ENCODE data around the gene RABEP1. TPM values are rescaled to one million over a fixed set of nuclear protein-coding genes. Genes with fewer than 3 reads are reported as not detected.
A peak's percentile ranks its signal among the peaks of the same experiment; 100 is the strongest.

Gene RABEP1
- total and polyA plus RNA-seq, 3 experiments from 2014 or later = 44.4 to 64.0 (median 60.9) TPM

DNA sequence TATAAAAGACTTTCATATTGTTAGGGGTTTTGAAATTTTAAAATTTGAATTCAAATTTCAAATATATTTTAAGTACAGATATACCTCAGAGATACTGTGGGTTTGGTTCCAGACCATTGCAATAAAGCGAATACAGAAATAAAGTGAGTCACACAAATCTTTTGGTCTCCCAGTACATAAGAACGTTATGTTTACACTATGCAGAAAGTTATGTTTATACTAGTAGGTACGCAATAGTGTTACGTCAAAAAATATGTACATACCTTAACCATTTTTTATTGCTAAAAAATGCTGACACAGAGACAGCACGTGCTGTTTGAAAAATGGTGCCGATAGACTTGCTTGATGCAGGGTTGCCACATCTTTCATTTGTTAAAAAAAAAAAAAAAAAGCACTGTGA is 117.7 kb downstream of the RABEP1 start:
- no peaks in the 10 kb centered on the region for H3K4me1 ChIP-seq (ENCODE audit: insufficient read depth, low read length)
- H3K4me3 ChIP-seq (ENCODE audit: low read length) = no peak overlapping the region
- ChIA-PET POLR2A (no interaction called here), CTCF (no interaction called here)
- Mint-ChIP-seq H3K36me3 (peaks cover 13 to 75% (median 19%) of the 10 kb centered on the region in 3 donors), H3K9me3 (no peaks in the 10 kb centered on the region), H3K4me3 (no peak overlapping the region), H3K27me3 (no peaks in the 10 kb centered on the region), H3K4me1 (peaks cover 0 to 5% (median 0%) of the 10 kb centered on the region in 3 donors), H3K27ac (no peak overlapping the region)
- no peaks in the 10 kb centered on the region for H3K9me3 ChIP-seq (ENCODE audit: low read length)
- no peak for DNase-seq
- no peaks in the 10 kb centered on the region for H3K27me3 ChIP-seq (ENCODE audit: insufficient read depth, low read length, poor library complexity, severe bottlenecking)
- H3K36me3 ChIP-seq (ENCODE audit: insufficient read depth, low read length) = peaks cover 54% of the 10 kb centered on the region
- no peak overlapping the region for H3K27ac ChIP-seq (ENCODE audit: low read depth, low read length)

DNA sequence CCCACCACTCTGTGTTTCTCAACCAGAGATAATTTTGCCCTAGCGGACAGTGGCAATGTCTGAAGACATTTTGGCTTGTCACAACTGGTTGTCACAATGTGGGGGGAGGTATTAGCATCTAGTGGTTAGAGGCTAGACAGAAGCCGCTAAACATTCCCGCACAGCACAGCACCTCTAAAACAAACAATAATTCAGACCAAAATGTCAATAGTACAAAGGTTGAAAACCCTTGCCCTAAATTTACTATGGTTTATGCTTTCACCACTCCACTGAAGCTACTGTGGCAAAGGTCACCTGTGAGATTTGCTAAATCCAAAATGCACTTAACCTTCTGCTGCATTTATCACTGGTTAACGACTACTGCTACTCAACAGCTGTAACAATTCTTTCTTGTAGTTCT is 123.3 kb downstream of the RABEP1 start:
- H3K4me1 ChIP-seq (ENCODE audit: insufficient read depth, low read length) = no peaks in the 10 kb centered on the region
- Mint-ChIP-seq H3K36me3 (peaks cover 6 to 43% (median 20%) of the 10 kb centered on the region in 3 donors), H3K4me3 (no peak overlapping the region), H3K27me3 (no peaks in the 10 kb centered on the region), H3K4me1 (peaks cover 8 to 17% (median 11%) of the 10 kb centered on the region in 3 donors), H3K9me3 (no peaks in the 10 kb centered on the region), H3K27ac (no peak overlapping the region)
- DNase-seq = no peak
- CTCF ChIA-PET = no interaction called here
- no peaks in the 10 kb centered on the region for H3K27me3 ChIP-seq (ENCODE audit: insufficient read depth, low read length, poor library complexity, severe bottlenecking)
- H3K4me3 ChIP-seq (ENCODE audit: low read length) = no peak overlapping the region
- no peaks in the 10 kb centered on the region for H3K9me3 ChIP-seq (ENCODE audit: low read length)
- POLR2A ChIA-PET = no interaction called here
- H3K36me3 ChIP-seq (ENCODE audit: insufficient read depth, low read length) = peaks cover 76% of the 10 kb centered on the region
- H3K27ac ChIP-seq (ENCODE audit: low read depth, low read length) = no peak overlapping the region

DNA sequence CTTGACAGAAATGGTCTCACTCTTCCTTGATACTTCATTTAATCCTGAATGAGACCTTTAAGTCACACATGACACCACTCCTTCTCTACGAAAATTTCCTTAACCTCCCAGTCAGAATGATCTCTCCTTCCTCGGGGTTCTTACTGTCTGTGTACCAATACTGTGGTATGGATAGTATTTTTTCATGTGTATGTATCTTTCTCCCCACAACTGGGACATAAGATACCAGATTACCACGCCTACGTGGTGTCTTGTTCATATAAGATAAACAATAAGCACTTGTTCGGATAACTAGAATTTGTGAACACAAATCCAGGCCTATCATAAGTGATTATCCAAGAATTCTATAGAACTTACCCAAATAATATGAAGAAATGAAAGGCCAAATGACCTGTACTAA is 126.1 kb downstream of the RABEP1 start:
- Mint-ChIP-seq H3K36me3 (peaks cover 6 to 46% (median 25%) of the 10 kb centered on the region in 3 donors), H3K9me3 (no peaks in the 10 kb centered on the region), H3K27me3 (no peaks in the 10 kb centered on the region), H3K4me1 (peaks cover 28 to 40% (median 35%) of the 10 kb centered on the region in 3 donors), H3K27ac (no peak overlapping the region), H3K4me3 (no peak overlapping the region)
- Histone ChIP-seq H3K9me3 (ENCODE audit: low read length) (no peaks in the 10 kb centered on the region), H3K4me1 (ENCODE audit: insufficient read depth, low read length) (no peaks in the 10 kb centered on the region), H3K27me3 (ENCODE audit: insufficient read depth, low read length, poor library complexity, severe bottlenecking) (no peaks in the 10 kb centered on the region), H3K36me3 (ENCODE audit: insufficient read depth, low read length) (peaks cover 78% of the 10 kb centered on the region), H3K4me3 (ENCODE audit: low read length) (no peak overlapping the region), H3K27ac (ENCODE audit: low read depth, low read length) (no peak overlapping the region)
- ChIA-PET POLR2A (interaction anchor here (0.6 kb wide), 1 partner anchor 15 kb away, joined by 3 read pairs; no protein-coding TSS in a partner anchor), CTCF (no interaction called here)
- DNase-seq = no peak

DNA sequence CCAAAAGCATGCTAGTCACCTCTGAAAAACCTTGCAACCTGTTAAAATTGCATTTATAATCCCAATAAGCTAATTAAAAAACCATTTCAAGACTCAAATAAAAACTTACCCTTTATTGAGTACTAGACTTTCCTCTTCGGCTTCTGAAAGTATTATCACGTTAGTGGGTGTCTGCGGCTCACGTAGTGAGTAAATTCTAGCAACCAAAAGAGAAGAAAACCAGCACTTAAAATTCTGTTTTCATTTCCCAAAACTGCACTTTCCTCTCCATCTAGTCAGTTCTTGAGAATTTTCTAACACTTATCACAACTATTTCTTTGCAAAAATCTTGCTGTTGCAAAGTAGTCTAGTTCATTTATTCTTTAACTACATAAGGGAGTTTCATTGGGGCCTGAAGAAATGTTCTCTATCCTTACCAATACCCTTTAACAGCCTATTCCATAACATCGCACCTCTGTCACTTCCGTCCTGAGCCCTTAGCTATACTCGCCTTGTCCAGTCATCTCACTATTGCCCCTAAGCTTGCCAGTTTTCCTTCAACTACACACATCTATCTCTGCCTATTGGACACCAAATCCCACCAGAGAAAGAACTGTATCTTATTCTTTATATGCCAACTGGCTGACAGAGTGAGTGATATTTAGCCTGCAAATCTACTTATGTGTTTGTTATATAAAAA is 128.6 kb downstream of the RABEP1 start:
- peaks cover 81% of the 10 kb centered on the region for H3K36me3 ChIP-seq (ENCODE audit: insufficient read depth, low read length)
- no peak overlapping the region for H3K4me3 ChIP-seq (ENCODE audit: low read length)
- ChIA-PET CTCF (interaction anchor here (0.6 kb wide), 1 partner anchor 25 kb away, joined by 3 read pairs; no protein-coding TSS in a partner anchor), POLR2A (interaction anchor here (0.6 to 0.7 kb wide), 2 partner anchors 59 to 133 kb away, joined by 3 to 4 read pairs; no protein-coding TSS in a partner anchor)
- peak overlapping the region in 2 of 7 donors; percentile 6 to 60 for H3K4me3 Mint-ChIP-seq
- H3K27ac ChIP-seq (ENCODE audit: low read depth, low read length) = no peak overlapping the region
- H3K36me3 Mint-ChIP-seq = peaks cover 3 to 57% (median 22%) of the 10 kb centered on the region in 3 donors
- H3K27ac Mint-ChIP-seq = peak overlapping the region in 6 of 8 donors; percentile 17 to 75 (median 46)
- H3K4me1 ChIP-seq (ENCODE audit: insufficient read depth, low read length) = no peaks in the 10 kb centered on the region
- H3K9me3 Mint-ChIP-seq = no peaks in the 10 kb centered on the region
- peaks cover 30 to 43% (median 41%) of the 10 kb centered on the region in 3 donors for H3K4me1 Mint-ChIP-seq
- no peaks in the 10 kb centered on the region for H3K27me3 Mint-ChIP-seq
- H3K27me3 ChIP-seq (ENCODE audit: insufficient read depth, low read length, poor library complexity, severe bottlenecking) = no peaks in the 10 kb centered on the region
- no peaks in the 10 kb centered on the region for H3K9me3 ChIP-seq (ENCODE audit: low read length)
- no peak for DNase-seq

DNA sequence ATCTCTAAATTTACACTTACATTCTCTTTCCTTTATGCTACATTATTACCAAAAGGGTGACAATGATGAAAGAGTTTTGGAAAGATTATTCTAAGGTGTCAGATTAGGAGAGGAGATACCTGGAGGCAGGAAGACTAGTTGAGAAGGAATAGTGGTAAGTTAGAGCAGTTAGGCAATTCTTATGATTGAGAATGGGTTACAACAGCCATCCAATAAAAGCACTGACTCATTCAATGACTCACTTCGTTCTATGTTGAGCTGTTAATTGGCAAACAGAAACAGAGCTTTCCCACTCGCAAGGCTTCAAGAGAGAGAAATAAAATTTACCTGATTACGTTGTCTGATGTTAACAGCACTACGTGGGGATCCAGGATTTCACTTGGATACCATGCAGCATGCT is 131.6 kb downstream of the RABEP1 start:
- Mint-ChIP-seq H3K27me3 (no peaks in the 10 kb centered on the region), H3K27ac (no peak overlapping the region), H3K9me3 (no peaks in the 10 kb centered on the region), H3K4me1 (peaks cover 37 to 66% (median 62%) of the 10 kb centered on the region in 3 donors), H3K4me3 (peak overlapping the region in 1 of 7 donors; percentile 55), H3K36me3 (peaks cover 2 to 74% (median 21%) of the 10 kb centered on the region in 3 donors)
- no peaks in the 10 kb centered on the region for H3K9me3 ChIP-seq (ENCODE audit: low read length)
- H3K36me3 ChIP-seq (ENCODE audit: insufficient read depth, low read length) = peaks cover 59% of the 10 kb centered on the region
- CTCF ChIA-PET = interaction anchor here (0.8 to 1.8 kb wide), 2 partner anchors 10 to 25 kb away, joined by 3 to 6 read pairs; partner anchors contain the start of gene C1QBP
- POLR2A ChIA-PET = interaction anchor here (0.6 kb wide), 1 partner anchor 10 kb away, joined by 6 read pairs; no protein-coding TSS in a partner anchor
- no peak overlapping the region for H3K27ac ChIP-seq (ENCODE audit: low read depth, low read length)
- H3K27me3 ChIP-seq (ENCODE audit: insufficient read depth, low read length, poor library complexity, severe bottlenecking) = no peaks in the 10 kb centered on the region
- DNase-seq = no peak
- H3K4me3 ChIP-seq (ENCODE audit: low read length) = no peak overlapping the region
- peaks cover 22% of the 10 kb centered on the region for H3K4me1 ChIP-seq (ENCODE audit: insufficient read depth, low read length)

DNA sequence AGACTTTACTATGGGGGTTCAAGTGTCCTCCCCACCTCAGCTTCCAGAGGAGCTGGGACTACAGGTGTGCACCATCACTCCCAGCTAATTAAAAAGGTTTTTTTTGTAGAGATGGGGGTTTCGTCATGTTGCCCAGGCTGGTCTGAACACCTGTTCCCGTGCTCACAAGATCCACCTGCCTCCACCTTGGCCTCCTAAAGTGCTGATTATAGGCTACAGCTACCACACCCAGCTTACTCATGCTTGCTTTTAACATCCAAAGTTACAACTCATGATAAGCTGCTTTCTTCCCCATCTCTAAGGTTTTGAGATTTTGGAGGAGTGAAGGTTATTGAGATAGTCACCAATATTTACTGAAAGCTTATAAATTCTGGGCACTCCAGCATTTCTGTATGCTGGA is 134.8 kb downstream of the RABEP1 start:
- H3K4me1 ChIP-seq (ENCODE audit: insufficient read depth, low read length) = peaks cover 33% of the 10 kb centered on the region
- H3K36me3 Mint-ChIP-seq = peaks cover 0 to 81% (median 12%) of the 10 kb centered on the region in 3 donors
- H3K27ac ChIP-seq (ENCODE audit: low read depth, low read length) = no peak overlapping the region
- no peaks in the 10 kb centered on the region for H3K9me3 ChIP-seq (ENCODE audit: low read length)
- H3K4me3 ChIP-seq (ENCODE audit: low read length) = no peak overlapping the region
- peaks cover 42 to 71% (median 60%) of the 10 kb centered on the region in 3 donors for H3K4me1 Mint-ChIP-seq
- peaks cover 39% of the 10 kb centered on the region for H3K36me3 ChIP-seq (ENCODE audit: insufficient read depth, low read length)
- H3K27ac Mint-ChIP-seq = peak overlapping the region in 3 of 8 donors; percentile 43 to 74 (median 61)
- peaks cover 0 to 4% of the 10 kb centered on the region in 2 donors for H3K27me3 Mint-ChIP-seq
- H3K27me3 ChIP-seq (ENCODE audit: insufficient read depth, low read length, poor library complexity, severe bottlenecking) = no peaks in the 10 kb centered on the region
- ChIA-PET CTCF (interaction anchor here (0.5 to 3.8 kb wide), 2 partner anchors 23 to 1414 kb away, joined by 3 to 31 read pairs; partner anchors contain the start of gene C1QBP), POLR2A (interaction anchor here (0.6 kb wide), 1 partner anchor 868 kb away, joined by 5 read pairs; no protein-coding TSS in a partner anchor)
- H3K4me3 Mint-ChIP-seq = peak overlapping the region; percentile 3 to 82 (median 49)
- no peaks in the 10 kb centered on the region for H3K9me3 Mint-ChIP-seq
- no peak for DNase-seq

DNA sequence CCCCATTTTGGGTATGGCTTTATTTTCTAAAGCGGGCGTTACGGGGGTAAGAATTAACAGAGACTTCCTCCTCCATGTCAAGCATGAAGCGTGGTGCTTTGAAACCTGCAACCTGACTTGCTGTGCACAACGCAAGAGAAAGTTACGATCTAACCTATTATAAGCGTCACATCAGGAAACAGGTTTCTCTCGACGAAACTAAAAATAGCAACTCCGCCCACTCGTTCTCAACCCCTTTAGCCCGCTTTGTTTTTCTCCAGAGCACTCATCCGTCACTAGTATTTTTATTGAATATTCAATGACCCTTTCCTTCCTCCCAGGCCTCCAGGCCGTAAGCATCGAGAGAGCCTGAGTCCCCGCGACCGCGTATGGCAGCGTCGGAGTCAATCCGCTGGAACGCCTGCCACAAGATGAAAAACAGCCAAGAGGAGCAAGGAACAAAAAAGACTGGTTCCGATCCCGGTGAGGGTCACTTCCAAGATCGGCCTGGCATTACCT is 136.8 kb downstream of the RABEP1 start:
- peak overlapping the region; percentile 94 to 99 (median 98) for H3K27ac Mint-ChIP-seq
- Histone ChIP-seq H3K27me3 (ENCODE audit: insufficient read depth, low read length, poor library complexity, severe bottlenecking) (no peaks in the 10 kb centered on the region), H3K27ac (ENCODE audit: low read depth, low read length) (peak overlapping the region; percentile 95), H3K36me3 (ENCODE audit: insufficient read depth, low read length) (peaks cover 37% of the 10 kb centered on the region), H3K9me3 (ENCODE audit: low read length) (no peaks in the 10 kb centered on the region), H3K4me1 (ENCODE audit: insufficient read depth, low read length) (peaks cover 41% of the 10 kb centered on the region), H3K4me3 (ENCODE audit: low read length) (peak overlapping the region; percentile 96)
- H3K27me3 Mint-ChIP-seq = peaks cover 0 to 4% of the 10 kb centered on the region in 2 donors
- peaks cover 0 to 80% (median 2%) of the 10 kb centered on the region in 3 donors for H3K36me3 Mint-ChIP-seq
- H3K9me3 Mint-ChIP-seq = no peaks in the 10 kb centered on the region
- ChIA-PET CTCF (interaction anchor here (2.0 to 3.8 kb wide), 2 partner anchors 18 to 21 kb away, joined by 7 to 31 read pairs; partner anchors contain the start of gene C1QBP), POLR2A (interaction anchor here (0.5 to 1.3 kb wide), 5 partner anchors 9 to 1782 kb away, joined by 3 to 16 read pairs (median 4); partner anchors contain the start of genes C1QBP and MIS12)
- peak; percentile 46 to 80 (median 77) for DNase-seq
- peak overlapping the region; percentile 92 to 100 (median 97) for H3K4me3 Mint-ChIP-seq
- peaks cover 29 to 63% (median 52%) of the 10 kb centered on the region in 3 donors for H3K4me1 Mint-ChIP-seq
